HG03280 (cell line): ENCODE results near the gene USP35.
"Not testable (repeated sequence)": the region's sequence is repeated elsewhere in the genome, so short reads cannot be mapped to it uniquely, and the experiment has no call there.

Experiments used
- ATAC-seq: cut with Tn5 transposase; IDR thresholded peaks from one replicate; pipeline ENCODE4 v1.9.1; 2021; ENCODE audit warnings: mild to moderate bottlenecking, moderate library complexity; ENCODE audit not compliant: unreplicated experiment

Gene USP35

DNA sequence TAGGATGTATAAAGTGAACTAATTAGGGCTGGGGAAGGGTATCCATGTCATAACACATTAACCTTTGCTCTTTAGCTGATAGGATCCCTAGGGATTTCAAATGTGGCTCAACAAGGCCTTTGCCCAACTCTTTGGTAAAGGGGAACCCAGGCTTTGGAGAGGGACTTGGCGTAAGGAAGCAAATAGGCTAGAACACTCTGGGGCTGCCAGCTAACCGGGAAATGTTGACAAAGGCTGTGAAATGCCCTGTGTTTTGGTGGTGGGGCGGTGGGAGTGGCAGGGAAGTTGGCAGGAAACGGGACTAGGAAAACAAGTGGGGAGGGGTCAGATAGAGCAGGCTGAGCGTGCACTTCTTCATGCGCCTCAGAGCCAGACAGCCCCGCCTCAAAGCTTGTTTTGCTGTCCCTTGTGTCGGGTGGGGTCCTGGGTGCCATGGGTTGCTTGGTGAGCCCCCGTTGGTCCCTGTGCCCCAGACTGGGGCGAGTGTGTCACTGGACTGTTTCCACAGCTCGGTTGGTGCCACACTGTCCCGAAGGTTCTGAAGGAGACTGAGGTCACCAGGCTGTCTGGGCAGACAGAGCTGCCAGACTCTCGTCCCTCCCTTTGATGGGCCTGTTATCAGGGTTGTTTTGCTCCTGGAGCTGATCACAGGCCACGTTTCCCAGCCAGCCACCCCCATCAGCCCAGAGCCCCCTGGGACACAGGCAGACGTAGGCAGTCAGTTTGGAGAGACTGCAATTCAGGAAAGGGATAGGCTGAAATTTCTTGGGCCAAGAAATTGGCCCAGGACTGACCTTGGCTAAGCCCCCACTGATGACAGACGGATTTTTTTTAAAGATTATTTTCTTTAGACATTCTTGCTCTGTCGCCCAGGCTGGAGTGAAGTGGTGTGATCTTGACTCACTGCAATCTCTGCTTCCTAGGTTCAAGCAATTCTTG, 19.9 kb upstream of the USP35 start:
- ATAC-seq = no peak

DNA sequence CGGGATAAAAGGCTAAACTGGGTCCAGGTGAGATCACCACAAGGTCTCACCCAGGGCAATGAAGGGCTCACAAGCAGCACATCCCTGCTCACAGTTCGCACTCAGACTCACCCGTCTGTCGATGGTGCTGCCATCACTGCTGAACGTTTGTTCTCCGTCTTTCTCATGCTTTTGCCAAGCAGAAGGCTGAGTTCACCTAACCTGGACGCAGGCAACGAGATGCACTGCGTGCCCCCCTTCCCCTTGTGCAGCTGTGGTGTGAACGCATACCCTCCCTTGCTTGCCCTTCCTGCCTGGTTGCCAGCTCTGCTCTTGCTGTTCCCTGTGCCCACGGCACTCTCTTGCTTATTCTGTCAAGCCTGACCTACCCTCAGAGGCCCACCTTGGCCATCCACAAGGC, 18.3 kb upstream of the USP35 start:
- ATAC-seq = no peak

DNA sequence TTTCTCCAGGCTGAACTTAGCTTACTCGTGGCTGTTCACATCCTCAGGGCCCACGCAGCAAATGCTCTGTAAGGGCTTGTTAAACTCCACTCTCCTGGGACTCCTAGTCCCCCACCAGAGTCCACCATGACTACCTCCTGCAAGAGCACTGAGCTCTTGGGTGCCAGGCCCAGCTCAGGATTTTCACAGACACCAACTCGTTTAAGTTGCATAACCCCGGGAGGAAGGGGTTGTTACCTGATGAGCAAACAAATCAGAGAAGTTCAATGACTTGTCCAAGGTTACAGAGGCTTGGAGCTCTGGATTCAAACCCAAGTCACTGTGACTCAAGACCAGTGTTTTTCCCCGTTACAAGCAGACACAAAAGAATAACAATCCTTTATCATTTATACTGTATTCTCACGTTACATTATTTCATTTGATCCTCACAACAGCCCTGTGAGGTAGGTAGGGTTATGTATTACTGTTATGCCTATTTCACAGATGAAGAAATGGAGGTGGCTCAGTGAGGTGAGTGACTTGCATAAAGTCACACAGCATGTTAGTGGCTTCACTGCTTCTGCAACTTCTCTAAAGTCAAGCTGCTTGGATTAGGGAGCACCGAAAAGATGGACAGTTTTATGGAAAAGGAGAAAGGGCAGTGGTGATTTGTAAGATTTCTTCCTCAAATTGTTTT, 17.7 kb upstream of the USP35 start:
- ATAC-seq = no peak

DNA sequence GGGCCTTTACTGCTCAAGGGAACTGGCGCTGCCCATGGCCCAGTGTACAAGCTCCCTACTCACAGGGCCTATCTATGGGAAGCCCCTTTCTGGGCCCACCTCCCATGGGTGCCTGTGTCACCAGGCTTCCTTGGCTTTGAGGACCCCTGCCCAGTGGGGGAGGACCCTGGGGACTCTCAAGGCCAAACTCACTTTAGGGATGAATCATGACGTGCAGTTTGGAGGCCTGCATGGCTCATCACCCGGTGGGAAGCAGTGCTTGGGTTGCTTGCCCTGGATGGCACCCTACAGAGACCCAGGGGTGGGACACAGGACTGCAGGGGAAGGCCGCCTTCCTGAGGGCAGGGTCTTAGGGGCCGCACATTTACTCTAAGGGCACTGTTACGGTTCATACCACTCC, 16.8 kb upstream of the USP35 start:
- ATAC-seq = no peak

DNA sequence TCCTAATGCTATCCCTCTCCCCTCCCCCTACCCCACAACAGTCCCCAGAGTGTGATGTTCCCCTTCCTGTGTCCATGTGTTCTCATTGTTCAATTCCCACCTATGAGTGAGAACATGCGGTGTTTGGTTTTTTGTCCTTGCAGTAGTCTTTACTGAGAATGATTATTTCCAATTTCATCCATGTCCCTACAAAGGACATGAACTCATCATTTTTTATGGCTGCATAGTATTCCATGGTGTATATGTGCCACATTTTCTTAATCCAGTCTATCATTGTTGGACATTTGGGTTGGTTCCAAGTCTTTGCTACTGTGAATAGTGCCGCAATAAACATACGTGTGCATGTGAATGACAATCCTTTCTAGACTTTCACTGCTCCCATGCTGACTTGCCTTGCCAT, 12.9 kb upstream of the USP35 start:
- not testable (repeated sequence) for ATAC-seq

DNA sequence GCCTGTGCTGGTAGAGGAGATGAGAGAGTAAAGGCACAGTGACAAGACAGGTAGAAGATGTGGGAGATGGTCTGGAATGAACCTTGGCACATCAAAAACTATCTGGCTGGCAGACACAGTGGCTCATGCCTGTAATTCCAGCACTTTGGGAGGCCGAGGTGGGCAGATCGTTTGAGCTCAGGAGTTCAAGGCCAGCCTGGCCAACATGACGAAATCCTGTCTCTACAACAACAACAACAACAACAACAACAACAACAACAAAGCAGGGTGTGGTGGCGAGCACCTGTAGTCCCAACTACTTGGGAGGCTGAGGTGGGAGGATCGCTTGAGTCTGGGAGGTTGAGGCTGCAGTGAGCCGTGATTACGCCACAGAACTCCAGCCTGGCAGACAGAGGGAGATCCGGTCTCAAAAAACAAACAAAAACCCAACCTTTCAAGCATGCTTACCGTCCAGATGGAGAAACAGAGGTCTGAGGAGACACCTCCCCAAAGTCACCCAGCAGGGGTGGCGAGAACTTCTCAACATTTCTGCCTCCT, 12.0 kb upstream of the USP35 start:
- ATAC-seq = no peak

DNA sequence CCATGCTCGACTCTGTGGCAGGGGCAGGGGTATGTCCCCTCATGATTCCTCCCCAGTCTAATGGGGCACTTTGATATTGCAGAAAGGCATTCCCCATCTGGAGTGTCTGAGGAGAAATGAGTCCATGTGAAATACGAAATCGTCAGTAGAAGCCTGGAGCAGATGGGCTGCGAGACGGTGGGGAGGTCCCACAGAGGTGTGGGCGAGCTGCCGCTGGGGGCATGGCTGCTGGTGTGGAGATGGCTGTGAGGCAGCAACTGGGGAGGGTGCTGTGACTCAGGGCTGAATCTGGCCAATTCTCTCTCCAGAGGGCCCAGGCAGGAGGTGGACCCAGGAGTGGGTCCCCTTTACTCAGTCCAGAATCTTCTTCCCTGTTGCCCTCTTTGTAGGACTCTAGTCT, 11.5 kb upstream of the USP35 start:
- no peak for ATAC-seq

DNA sequence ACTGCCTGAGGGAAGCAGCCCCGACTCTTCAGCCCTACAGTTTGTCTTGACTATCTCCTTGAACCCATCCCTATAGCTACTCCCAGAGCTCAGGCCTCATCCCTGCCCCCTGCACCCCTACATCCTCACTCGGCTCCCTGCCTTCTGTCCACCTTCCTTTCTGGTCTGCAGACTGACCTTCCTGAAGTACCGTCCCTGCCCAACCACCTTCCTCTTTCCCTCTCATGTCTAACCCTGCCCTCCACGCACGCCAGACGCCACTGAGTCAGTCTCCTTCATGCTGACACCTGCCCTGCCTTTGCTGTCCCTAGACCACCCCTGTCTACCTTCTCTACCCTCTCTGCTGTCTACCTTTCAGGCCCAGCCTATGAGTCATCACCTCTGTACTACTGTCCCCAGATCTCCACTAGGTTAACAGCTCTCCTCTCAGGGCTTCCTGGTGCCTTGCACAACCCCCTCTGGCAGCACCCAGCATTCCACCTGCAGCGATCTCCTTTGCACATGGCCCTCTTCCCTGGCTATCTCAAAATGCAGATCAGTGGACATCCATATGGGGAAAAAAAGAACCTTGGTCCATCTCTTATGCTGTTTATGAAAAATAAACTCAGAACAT, 9.2 kb upstream of the USP35 start:
- ATAC-seq = no peak

DNA sequence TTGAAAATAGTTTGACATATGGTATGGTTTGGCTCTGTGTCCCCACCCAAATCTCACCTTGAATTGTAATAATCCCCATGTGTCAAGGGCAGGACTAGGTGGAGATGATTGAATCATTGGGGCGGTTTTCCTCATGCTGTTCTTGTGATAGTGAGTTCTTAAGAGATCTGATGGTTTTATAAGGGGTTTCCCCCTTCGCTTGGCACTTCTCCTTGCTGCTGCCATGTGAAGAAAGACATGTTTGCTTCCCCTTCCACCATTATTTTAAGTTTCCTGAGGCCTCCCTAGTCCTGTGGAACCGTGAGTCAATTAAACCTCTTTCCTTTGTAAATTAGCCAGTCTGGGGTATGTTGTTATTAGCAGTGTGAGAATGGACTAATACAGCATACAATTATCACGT, 8.0 kb upstream of the USP35 start:
- no peak for ATAC-seq

DNA sequence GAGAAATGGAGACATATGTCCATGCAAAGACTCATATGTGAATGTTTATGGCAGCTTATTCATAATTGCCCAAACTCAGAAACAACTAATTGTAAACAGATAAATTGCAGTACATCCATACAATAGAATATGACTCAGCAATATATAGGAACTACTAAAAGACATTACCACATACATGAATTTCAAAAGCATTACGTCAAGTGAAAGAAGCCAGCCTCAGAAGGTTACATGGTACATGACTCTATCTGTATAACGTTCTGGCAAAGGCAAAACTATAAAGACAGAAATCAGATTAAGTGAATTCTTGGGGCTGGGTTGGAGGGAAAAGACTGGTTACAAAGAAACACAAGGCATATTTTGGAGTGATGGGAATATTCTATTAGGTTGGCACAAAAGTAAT, 7.5 kb upstream of the USP35 start:
- ATAC-seq = no peak

DNA sequence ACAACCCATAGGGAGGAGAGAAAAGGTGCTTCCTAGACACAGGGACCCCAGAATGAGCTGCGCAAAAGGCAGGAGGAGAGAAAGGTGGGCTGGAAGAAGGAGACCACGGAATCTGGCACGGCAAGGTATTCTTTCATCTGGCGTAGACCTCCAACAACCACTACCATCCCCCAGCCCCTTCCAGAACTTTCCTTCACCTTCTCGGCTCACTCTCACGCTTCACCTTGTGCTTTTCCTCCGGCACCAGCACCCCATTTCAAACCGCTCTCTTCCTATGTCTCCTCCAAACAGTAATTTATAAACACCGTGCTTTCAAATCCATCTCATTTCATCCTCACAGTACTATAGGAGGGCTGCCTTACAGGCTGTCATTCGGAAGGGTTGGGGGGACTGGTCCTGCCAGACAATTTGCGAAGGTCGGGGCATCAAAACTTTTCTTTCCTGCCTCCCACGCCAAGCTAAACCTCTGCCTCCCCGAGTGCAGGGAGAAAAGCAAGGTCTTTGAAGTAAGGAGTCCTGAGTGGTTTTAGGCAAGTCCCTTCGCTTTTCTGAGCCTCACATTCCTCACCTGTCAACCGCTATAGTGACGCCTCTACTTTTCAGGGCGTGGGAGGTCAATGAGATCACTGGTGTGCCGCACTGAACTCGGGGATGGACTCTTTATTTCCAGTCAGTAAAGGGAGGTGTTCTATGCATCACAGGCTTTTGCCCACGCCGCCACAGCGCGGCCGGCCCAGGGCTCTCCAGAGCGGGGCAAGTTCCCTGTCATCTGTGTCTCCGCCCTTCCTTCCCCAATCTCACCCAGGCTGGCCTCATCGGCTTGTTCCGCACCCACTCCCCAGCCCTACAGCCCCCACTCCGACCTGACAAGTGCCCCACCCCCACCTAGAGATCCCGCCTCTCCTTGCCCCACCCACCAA, 1.1 kb upstream of the USP35 start:
- ATAC-seq = peak; percentile 26

DNA sequence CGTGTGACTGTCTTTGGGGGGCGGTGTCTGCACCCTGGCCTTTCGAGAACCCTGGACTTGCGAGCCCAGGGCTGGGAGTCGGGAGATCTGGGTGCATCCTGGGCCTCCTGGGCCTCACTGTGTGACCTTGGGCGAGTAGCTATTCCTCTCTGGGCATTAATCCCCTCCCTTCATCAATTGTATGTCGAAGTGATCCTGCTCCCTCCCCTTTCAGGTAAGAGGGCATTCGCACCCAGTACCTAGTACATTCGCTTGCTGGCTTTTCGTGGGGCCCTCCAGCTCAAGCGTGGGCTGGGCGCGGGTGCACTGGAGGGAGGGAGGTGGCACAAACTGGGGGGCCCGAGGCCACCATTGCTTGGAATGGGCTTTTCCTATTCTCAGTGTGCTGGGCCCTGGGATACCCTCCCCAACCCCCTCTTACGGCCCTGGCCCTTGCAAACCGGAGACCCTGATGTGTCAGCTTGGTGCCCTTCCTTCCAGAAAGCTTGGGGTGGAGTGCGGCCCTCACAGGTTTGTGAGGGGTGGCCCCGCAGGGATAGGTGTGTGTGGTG, 530 bp downstream of the USP35 start:
- ATAC-seq = no peak

DNA sequence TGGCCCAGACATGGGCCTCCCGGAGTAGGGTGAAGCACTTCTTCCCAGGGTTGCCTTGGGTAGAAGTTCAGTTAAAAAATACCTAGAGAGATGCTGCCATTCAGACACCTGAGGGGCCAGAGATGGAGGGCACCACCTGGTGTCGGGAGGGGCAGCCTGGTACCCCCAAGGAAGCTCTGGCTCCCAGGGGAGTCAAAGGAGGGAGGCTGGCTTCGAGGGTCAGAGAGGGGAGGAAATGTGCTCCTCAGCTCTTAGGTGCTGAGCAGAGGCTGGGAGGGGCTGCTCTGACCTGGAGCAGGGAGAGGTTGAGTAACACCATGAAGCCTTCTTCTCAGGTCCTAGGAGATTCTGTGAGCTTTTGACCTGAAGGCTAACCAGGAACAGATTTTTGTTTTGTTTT, 1.1 kb downstream of the USP35 start:
- ATAC-seq = no peak

DNA sequence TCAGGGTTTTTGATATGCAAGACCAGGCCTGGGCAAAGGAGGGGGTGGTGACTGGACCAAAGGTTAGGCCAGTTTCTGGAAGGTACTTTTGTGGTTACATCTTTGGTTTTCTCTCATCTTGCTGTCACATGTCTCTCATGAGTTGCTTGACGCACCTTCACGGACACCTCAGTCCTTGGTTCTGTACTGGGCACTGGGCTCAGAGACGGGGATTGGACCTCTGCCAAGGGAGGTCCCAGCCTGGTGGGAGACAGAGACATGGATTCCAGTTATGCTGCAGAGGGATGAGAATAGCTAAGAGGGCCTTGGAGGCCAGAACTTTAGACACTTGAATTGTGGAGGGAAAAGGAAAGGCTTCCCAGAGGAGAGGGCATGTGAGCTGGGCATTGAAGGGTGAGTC, 1.7 kb downstream of the USP35 start:
- no peak for ATAC-seq

DNA sequence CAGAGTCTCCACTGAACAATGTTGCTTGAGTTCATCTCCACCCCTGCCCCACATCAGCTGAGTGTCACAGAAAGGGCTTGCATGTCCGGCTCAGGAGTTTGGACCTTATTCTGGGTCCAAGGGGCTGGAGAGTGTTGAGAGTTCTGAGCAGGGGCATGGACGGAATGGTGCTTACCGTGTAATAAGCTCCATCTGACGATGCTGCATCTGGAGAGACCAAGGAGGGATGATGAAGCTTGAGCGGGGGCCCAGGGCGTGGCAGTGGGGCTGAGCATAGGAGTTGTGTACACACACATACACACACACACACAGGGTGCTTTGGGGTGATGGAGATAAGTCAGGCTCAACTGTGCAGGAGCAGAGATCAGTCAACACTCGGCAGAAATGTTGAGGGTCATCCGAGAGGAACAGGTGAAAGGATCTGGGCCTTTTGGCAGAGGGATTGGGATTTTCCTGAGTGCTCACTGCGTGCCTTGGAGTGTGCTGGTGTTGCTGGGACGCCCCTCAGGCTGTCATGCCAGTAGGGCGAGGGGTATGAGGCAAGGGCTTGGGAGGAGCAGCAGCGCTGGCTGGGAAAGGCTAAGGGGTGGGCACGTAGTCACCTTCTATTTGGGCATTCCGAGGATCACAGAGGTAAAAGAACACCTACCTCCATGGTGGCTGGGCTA, 2.3 kb downstream of the USP35 start:
- no peak for ATAC-seq

DNA sequence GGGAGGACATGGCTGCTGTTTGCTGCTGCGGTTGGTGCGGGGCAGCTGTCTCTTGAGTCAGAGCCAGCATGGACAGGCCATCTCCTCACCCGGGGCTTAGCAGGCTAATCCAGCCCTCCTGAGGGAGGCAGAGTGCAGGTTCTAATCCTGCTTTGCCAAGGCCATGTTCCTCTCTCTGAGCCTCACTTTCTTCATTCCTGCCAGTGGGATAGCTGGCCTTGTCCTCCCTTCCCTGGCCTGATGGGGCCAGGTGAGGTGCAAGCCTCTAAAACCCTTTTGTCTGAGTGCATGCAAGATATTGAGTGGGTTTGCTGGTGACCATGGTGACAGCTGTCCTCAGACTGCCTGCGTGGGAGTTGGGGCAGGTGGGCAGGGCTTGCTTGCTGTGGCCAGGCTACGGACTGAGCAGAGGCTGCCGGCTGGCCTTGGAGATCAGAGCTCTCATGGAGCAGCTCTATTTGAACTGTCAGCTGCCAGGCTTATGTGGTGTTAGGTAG, 3.6 kb downstream of the USP35 start:
- ATAC-seq = no peak

DNA sequence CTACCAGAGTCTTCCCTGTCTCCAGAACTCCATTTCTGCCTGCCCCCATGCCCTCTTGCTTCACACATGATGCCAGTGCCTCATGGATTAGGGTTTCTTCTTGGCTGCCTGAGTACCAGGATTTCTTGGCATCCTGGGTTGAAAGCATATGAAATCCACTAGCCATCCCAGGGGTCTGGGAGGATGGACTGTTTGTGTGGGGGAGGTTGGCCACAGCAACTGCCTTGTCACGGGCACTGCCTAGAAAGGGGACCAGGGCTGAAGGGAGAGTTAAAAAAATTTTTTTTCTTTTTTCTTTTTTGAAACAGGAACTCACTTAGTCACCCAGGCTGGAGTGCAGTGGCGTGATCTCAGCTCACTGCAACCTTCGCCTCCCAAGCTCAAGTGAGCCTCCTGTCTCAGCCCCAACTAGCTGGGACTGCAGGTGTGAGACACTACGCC, 4.2 kb downstream of the USP35 start:
- ATAC-seq = no peak

DNA sequence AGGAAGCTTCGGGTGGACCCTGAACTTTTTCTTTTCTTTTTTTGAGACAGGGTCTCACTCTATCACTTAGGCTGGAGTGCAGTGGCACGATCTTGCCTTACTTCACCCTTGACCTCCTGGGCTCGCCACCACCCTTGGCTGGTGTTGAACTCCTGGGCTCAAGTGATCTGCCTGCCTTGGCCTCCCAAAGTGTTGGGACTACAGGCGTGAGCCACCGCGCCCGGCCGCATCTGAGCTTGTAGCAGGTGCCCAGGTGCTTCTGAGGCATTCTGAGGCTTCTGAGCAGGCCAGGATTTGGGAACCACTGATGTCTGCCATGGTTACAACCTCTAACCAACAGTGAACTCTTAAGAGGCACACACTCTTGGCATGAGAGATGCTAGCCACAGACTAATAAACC, 5.1 kb downstream of the USP35 start:
- ATAC-seq = no peak

DNA sequence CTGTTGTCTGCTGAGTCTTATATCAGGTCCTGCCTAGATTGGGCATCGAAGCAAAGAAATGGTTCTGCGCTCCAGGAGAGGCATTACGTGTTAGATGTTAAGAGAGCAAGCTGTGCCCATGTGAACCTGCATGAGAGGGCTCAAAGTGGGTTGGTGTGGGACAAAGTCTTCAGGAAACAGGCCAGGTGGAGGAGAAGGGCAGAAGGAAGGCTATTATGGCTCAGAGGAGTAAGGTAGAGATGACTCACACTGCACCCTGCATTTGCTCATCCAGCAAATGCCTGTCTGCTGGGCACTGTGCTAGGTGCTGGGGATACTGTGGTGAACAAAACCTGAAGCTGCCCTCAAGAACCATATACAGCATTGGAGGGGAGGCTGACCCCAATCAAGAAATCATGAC, 5.8 kb downstream of the USP35 start:
- ATAC-seq = no peak
